NCI-H1048 (cell line): ENCODE data around the gene ST6GALNAC4.

ENCODE experiments used
- DNase-seq: peaks from one replicate; lab custom pipeline; 2025; lab: John Stamatoyannopoulos, UW

Gene ST6GALNAC4

DNA sequence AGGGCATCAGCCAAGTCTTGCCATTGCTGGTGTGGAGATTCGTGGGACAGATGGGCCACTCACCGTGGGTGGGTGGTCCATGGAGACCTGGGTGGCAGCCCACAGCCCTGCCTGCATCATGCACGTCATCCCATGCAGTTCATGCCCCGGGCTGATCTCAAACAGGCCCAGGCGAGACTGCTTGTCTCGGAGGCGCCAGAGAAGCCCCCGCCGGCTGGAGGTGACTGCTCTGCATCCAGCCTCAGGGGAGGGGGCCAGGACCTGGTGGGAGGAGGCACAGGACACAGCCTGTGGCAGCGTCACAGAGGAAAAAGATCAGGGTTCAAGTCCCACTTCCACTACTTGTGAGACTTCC lies 12.8 kb upstream of the ST6GALNAC4 start:
- DNase-seq = no peak

DNA sequence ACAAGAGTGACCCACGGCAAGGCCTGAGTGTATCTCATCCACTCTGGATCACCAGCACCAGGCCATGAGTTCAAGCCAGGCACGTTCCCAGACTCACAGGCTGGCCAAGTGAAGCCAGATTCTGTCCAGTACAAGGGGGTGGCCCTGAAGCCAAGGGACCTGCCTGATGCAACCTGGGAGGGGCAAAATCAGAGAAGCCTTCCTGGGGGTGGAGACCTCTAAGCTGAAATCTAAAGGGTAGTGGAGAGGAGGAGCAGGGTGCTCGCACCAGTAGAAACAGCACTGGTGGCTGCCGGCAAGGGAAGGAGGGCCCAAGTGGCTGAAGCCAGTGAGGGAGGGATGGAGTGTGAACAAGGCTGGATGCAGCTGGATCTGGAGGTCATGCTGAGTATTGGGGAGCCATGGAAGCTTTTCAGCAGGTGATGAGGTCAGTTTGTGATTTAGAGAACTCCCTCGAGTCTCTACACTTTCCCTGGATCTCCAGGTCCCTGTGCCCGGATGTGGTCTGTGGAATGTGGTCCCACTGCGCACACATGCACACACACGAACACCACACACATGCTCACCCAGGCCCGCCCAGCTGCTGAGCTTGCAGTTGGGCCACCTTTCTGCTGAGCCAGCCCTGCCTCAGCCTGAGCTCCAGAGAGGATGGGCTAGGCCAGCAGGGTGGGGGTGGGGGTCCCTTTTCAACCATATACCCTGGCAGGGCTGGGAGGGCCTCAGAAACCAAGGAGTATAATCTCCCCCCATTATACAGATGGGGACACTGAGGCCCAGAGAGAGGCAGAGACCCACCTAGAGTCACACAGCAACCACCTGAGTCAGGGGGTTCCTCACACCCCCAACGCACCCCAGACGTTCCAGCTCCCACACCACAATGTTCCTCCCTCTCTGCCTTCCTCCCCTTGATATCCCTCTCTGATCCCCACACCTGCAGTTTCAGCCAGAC lies 12.1 kb upstream of the ST6GALNAC4 start:
- DNase-seq = no peak

DNA sequence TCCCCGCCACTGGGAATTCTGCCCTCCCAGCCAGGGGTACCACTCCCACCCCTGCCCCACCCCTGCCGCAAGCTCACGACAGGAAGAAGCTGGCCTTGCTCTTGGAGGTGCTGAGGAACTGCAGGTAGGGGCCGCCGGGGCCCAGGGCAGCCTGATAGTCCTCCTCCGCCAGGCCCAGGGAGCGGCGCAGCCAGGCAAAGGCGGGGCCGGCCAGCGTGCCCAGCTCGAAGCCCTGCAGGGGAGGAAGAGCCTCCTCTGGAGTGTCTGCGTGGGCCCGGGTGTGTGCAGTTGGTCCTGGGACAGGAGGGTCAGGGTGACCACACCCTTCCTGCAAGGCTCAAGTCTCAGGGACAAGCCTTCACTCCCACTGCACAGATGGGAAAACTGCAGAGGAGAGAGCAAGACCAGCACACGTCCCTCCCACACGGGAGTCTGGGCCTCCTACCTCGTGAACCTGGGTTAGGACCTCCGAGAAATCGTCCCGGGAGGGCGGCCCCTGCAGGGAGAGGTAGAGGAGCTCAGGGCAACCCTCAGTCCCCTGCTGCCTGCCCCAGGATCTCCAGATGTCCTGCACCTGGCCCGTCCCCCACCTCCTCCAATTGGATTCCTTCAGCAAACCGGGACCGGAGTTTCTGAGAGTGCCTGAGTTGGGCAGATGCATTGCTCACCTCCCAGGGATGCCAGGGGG lies 11.3 kb upstream of the ST6GALNAC4 start:
- no peak for DNase-seq

DNA sequence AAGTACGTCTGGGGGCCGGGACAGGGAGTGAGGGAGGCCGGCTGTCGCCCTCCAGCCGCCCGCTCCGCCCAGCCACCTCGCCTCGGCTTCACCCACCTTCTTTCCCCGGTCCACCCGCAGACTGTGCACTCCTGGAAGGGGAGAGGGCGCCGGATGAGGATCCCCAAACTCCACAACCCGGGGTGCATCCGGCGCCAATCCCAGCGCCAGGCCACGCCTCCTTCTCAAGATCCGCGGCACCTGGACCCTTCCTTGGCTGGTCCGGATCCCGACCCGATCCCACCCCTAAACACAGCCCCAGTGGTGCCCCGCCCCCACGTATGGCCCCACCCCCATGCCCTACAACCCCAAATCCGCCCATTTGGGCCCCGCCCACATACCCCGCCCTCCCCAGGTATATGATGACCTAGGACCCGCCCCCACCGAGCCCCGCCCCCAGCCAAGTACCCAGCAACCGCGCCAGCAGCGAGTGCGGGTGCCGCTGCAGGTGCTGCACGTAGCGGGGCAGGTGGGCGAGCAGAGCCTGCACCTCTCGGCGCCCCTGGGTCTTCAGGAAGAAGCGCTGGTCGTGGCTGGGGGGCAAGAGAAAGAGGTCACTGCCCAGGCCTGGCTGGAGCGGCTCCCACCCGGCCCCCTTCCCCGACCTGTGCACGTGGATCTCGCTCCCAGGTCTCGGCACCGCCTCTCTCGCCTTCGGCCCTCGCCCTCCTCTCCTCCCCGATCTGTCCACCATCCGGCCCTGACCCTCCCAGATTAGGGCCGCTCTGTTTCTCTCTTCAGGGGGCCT lies 10.6 kb upstream of the ST6GALNAC4 start:
- peak; percentile 64 for DNase-seq

DNA sequence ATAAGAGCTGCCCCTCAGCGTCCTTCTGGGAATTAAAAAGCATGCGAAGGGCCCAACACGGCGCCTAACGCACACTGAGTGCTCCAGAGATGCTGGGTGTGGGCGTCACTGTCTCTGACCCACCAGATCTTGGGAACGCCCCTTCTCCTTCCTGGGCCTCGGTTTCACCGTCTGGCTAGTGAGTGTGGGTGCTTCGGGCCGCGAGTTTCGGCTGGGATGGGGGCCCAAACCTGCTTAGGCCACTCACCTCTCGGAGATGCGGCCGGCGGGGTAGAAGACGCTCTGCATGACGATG lies 10.0 kb upstream of the ST6GALNAC4 start:
- no peak for DNase-seq

DNA sequence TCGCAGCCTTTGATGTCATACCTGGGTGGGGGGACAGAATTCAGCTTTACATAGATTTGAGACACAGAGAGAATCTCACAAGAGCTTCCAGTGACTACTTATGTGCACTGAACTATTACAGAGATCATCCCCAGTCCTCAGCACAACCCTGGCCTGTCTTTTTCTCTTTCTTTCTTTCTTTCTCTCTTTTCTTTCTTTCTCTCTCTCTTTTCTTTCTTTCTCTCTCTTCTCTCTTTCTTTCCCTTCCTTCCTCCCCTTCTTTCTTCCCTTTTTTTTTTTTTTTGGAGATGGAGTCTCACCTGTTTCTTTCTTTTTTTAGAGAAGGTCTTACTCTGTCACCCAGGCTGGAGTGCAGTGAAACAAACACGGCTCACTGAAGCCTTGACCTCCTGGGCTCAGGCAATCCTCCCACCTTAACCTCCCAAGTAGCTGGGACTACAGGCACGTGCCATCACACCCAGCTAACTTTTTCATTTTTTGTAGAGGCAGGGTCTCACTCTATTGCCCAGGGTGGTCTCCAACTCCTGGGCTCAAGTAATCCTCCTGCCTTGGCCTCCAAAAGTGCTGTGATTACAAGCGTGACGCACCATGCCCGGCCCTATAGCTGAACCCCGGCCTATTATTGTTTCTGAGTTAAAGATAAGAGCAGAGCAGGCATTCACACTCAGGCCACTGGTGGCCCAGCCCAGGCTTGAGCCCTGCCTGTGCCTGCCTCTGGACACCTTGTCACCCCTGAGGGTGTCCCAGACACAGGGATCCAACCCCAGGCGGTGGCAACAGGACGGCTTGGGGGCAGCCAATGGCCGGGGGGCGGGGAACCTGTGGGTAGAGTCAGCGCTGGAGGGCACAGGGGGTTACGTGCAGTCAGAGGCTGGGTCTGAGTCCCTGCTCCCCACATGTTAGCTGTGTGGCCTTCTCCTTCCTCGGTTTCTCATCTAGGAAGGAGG lies 9.4 kb upstream of the ST6GALNAC4 start:
- no peak for DNase-seq

DNA sequence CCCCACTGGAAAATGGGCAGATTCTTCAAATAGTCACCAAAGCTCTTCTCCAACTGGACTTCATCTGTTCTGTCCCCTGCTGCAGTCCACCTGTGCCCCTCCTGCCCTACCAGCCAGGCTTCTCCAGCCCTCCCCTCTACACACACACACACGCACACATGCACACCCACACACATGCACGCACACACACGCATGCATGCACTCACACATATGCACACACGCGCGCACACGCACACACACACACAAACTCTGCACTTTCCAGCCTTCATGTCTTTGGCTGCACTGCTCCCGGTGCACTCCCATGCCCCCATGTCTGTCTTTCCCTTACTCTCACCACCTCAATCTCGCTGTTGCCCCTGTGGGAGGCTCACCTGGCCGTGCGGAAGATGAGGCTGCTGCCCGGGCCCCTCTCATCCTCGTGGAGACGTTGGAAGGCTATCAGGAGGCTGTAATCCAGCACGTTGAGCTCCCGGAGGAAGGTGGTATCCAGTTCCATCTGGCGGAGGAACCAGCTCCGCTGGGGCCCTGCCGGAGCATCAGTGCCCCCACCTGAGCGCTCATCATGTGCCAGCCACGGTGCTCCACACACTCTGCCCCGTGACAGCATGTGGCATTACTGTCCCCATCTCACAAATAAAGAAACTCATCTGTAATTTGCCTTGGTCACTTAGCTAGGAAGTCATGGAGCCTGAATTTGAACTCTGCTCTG lies 8.0 kb upstream of the ST6GALNAC4 start:
- DNase-seq = no peak

DNA sequence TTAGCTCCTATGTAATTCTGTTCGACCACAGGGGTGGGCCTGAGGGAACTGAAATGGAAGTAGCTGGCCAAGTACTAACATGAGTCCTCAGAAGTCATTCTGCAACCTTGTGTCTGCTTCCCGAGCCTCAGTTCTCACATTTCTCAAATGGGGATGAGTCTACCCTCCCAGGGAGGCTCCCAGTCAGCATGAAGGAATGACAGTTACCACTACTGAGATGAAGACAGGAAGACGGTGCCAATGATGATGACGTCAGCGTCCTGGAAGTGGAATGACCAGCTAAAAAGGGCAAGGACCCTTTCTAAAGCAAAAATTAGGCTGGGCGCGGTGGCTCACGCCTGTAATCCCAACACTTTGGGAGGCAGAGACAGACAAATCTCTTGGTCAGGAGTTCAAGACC lies 6.9 kb upstream of the ST6GALNAC4 start:
- DNase-seq = no peak

DNA sequence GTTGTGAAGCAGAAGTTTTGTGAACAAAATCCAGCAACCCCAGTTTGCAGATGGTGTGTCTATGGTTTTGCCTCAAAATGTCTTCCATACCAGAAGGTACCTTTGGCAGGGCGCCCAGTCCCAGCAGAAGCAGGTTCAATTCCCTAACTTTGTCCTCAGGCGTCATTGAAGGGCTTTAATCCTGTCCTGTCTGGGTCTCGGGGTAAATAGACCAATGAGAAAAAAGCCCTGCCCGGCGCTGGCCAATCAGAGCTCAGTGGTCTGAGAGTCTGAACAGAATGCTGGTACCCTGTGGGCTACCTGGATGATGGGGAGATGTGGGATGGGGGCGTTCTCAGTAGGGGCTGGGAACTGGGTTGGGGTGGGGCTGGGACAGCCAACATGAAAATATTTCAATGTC lies 6.2 kb upstream of the ST6GALNAC4 start:
- DNase-seq = no peak

DNA sequence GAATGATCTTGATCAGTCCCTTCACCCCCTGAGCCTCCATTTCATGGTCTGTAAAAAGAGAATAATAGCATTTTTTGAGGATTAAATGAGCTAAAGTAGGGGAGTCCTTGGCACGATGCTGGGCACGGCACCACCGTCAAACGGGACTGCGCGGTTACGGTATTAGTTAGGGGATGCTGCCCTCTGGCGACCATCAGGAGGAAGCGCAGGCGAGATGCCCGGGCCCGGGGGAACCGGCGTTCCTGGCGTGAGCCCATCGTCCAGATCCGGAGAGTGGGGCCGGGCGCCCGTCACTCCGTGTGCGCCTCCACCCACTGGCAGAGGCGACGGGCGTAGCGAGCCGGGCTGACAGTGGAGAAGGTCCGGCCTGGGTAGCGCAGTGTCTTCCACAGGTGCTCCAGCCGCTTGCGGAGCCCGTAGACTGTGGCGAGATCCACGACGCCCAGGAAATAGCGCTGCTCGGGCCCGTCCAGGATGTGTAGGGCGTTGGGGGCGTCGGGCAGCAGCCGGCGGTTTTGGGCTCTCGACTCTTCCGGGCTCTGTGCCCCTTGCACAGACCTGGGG lies 4.8 kb upstream of the ST6GALNAC4 start:
- DNase-seq = no peak

DNA sequence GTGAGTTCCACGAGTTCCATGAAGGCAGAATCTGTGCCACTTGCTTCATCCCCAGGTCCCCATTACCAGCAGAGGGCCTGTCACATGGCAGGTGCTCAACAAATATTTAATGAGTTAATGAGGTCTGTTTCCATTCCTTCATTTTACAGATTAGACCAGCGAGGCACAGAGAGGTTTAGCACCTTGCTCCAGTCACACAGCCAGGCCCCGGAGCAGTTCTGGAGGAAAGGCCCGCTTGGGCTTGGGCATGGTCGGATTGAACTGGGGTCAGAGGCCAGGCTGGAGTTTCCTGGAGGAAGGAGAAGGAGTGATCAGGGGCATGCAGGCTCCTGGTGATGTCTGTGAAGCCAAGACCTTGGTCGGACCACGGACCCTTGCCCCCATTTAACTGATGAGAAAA lies 4.0 kb upstream of the ST6GALNAC4 start:
- no peak for DNase-seq

DNA sequence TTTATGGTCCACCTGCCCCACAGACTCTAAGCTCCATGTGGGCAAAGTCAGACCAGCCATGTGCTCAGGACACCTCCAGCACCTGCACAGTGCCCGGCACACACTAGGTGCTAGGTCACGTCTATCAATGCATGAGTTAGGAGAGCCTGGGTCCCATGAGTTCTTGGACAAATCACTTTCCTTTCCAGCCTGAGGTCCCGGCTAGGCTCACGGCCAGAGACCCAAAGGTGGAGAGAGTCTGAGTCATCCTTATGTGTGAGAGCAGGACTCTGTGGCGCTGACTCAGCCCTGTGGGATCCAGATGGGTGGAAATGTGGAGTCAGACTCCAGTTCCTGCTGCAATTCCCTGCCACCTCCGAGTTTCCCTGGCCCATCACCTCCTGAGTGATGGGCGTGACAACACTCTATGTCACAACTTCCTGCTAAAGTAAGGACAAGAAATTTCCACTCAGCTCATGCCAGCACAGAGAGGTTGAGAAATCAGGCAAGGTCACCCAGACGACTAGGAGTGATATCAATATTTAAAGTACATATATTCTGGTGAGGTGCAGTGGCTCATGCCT lies 2.5 kb upstream of the ST6GALNAC4 start:
- no peak for DNase-seq

DNA sequence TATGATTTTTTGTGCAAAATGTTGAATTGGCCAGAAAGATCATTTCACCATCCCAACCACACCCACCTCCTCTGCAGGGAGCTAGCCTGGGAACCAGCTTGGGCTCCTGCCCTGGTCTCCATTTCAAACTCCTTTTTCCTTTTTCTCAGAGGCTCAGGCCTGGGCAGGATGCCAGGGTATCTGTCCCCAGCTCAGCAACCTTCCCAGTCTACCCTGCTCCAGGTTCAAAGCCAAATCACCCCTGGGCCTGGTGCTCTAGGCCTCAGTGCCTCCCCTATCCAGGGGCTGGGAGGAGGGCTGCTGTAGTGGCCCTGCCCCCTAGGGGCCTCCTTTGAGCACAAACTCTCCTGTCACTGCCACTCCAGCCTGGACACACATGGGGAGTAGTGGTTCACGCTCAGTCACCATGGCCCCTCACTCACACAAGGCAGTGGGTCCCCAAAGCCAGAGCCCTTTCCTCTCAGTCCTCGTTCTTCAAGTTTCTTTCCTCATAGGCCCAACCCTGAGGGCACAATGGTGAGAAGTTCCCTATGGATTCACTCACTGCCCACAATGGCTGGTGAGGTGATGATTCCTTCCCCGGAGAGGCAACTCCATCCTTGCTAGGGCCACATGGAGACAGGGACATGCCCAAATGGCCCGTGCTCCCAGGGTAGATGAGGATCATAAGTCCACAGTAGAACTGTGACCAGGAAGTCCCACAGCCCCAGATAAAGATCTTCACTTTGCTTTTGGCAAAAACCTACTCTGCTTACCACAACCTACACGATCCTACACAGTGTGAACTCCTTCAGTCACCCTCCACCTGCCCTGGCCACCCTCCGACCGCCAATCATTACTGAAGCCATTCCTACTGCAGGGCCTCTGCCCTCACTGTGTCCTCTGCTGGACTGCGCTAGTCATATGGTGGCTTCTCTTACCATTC lies 1.6 kb upstream of the ST6GALNAC4 start:
- DNase-seq = no peak

DNA sequence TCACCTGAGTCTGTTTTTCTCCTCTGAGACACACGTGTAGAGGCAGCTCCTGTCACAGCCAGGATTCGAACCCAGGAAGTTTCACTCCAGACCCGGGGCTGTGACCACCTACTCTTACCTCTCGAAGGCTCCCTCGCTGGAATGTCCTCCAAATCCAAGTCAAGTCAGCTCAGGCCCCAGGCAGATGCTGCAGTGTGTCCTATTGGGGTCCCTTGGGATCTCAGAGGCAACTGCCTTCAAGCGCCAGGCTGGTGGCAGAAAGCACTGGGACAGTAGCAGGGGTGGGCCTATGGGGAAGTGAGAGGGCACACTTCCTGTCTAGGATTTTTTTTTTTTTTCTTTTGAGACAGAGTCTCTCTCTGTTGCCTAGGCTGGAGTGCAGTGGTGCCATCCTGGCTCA lies 762 bp upstream of the ST6GALNAC4 start:
- DNase-seq = no peak

DNA sequence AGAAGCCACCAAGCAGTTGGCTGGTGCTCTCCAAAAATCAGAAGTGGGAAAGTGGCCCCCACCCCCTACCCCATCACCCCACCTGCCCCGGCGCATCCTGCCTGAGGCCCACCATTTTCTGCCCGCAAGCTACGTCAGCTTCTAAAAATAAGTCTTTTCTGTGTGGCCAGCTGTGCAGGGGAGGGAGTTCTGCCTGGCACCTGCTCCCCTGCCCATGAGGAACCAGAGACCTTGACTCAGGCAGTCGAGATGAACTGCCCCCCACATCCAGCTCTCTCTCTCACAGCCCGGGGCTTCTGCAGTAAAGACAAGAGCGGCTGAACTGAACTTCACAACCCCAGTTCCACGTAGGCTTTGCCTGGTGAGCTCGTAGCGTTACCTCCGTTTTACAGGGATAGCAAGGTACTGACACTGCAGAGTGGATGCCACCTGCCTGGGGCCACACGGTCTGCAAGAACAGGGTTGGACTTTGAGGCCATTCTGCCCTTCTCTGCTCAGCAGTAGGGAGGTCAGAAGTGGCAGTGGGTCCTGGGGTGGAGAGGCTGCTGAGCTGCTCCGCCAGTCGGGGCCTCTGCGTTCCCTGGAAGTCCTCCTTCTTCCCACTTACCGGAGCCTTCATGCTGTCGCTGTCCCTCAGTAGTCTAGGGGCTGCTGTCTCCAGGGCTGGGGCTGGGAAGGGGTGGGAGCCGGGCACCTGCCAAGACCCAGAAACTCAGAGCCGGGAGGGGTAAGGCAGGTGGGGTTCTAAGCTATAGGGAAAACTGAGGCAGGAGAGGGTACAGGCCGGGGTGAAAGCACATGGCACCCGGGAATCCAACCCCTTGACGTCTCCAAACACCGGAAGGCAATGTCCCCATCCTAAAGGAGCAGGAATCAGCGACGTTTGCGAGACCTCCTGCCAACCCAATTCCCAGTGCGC lies 781 bp downstream of the ST6GALNAC4 start:
- DNase-seq = no peak

DNA sequence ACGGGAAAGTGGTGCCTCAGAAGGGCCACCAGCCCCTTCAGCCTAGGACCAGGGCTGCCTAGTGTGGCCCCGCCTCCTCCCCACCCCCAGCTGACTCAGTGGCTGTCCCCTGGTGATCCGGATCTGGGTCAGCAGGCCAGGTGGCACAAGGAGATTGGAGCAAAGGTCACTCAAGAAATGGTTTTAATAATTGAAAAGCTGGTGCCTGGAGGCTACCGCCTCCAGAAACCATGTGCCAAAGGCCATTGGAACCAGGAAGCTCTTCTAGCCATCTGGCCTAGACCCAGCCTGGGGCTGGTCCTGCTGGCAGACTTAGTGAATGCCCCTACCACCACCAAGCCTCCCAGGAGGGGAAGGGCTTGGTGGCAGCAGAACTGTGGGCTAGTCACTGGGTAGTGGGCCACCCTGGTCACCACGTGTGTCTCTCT lies 1.5 kb downstream of the ST6GALNAC4 start:
- DNase-seq = no peak

DNA sequence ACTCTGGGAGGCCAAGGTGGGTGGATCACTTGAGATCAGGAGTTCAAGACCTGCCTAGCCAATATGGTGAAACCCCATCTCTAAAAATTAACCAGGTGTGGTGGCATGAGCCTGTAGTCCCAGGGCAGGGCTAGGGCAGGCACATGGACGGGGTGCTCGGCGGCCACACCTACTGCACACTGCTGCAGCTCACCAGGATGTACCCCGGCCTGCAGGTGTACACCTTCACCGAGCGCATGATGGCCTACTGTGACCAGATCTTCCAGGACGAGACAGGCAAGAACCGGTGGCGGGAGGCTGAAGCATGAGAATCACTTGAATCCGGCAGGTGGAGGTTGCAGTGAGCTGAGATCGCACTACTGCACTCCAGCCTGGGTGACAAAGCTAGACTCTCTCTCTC lies 3.2 kb downstream of the ST6GALNAC4 start:
- no peak for DNase-seq

DNA sequence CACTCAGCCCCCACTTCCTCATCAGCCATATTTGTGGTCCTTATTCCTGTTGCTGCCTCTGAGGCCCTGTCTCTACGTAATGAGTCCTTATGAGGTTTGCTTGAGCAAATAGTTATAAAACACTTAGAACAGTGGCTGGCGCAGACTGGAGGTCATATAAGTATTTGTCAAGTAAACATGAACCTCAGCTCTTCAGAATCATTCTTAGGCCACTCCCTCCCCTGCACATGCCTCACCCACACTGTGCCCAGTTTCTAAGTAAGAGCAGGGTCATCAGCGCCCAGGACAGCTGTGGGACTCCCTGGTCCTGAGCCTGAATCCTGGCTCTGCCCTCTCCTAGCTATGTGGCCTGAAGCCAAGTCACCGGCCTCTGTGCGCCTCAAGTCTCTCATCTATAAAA lies 4.0 kb downstream of the ST6GALNAC4 start:
- DNase-seq = no peak
